Retina (tissue), 1 donor: ENCODE measurements around the gene SLC4A2.

Experiments used
- DNase-seq: peaks from one replicate; pipeline ENCODE4 v3.0.0-alpha.2; 2016

The SLC4A2 gene

DNA sequence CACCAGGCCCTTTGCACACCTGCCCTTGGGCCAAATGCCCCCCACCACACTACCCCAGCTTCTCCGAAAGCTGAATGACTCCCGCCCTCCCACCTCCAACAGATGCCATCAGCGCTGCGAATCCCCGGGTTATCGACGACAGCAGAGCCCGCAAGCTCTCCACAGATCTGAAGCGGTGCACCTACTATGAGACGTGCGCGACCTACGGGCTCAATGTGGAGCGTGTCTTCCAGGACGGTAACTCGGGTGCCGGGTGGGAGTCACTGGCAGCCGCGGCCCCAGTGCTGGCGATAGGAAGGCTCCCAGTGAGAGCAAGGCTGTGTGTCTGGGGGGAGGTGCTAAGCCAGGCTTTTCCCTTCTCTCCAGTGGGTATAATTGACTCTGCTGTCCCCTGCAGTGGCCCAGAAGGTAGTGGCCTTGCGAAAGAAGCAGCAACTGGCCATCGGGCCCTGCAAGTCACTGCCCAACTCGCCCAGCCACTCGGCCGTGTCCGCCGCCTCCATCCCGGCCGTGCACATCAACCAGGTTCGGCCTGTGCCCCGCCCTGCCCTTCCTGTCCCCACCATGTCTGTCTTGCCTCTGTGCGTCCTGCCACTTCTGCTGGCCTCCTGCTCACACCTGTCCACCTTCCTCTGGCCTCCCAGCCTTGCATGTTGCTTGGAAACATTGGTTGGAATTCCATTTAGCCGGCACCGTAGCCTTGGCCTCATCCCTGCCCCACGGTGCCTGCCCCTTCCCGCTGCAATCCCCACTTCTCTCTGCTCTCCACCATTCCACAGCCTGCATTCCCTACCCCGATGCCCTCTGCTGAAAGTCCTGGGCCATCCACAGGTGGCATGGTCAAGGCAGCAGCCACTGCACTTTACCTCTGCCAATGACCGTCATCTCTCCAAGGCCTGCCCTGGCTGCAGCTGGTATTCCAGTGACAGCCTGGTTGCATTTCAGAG, 59.0 kb downstream of the SLC4A2 start:
- no peak for DNase-seq

DNA sequence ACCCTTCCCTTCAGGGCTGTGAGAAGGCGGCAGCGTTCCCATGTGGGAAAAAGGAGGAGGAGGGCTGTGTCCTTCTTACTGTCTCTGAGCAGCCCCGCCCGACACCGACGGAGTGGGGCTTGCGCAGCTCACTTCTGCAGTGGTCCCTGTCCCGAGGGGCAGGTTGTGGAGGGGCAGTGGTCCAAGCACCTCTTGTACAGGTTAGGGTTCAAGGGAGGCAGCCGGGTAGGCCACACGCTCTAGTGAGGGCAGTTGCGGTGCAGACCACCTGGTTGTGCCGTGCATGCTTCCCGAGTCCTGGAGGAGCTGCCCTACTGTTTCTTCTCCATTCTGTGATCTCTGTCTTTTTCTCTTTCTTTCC, 59.6 kb downstream of the SLC4A2 start:
- DNase-seq = no peak

DNA sequence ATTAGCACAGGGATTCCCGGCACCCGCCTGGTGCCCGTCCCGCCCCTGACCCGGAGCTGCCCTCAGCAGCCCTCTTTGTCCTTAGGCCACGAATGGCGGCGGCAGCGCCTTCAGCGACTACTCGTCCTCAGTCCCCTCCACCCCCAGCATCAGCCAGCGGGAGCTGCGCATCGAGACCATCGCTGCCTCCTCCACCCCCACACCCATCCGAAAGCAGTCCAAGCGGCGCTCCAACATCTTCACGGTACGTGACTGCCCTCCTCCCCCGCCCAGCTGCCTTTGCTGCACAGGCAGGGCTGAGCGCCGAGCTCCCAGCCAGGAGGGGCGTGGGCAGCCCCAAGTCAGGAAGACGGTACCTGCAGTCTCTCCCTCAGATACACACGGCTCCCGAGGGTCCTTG, 60.5 kb downstream of the SLC4A2 start:
- no peak for DNase-seq

DNA sequence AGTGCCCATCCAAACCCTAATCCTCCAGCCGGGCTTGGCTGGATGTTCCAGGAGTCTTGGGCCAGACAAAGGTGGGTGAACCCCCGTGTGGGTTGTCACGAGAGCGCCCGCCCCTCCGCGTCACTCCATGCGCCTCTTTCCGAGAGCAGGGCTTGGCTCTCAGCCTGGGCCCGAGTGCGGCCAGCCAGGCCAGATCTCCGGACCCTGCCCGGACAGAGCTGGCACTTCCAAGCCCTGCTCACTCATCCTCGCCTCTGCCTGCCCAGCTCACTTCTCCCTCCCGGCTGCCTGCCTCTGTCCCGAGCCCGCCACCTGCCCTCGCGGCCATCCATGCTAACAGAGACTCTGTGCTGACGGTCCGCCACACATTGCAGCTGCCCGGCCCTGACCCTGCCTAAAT, 61.5 kb downstream of the SLC4A2 start:
- DNase-seq = no peak

DNA sequence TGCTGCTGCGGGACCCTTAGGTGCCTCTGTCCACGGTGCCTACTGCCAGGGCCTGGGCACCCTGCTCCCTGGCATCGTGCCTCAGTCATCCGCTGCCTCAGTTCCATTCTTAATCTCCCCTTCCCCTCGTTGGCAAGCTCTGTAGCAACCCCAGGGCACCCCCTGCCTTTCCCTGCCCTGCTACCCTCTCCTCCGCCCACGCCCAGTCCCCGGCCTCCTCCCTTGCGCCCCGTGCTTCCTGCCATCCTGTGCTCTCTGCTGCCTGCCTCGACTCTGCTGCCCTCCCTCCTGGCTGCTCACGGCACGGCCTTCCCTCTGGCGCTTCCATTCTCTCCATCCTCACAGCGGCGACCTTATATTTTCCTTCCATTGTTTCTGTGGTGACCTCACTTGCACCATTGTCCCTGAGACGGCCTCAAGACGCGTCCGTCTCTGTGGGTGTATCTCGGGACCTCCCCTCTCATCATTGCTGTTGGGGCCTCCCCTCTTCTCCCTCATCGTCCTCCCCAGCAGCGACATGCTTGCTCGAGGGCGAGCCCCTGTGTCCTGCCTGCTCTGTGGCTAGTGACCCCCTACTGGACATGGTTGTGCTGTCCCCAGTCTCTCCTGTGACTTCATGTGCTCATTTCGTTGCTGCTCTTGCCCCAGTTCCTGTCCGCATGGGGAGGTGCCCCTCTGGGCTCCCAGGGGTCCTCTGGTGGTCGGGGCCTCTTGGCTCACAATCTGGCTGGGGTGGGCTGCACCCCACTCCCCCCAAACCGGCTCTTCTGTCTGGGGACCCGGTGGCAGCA, 62.2 kb downstream of the SLC4A2 start:
- DNase-seq = no peak

DNA sequence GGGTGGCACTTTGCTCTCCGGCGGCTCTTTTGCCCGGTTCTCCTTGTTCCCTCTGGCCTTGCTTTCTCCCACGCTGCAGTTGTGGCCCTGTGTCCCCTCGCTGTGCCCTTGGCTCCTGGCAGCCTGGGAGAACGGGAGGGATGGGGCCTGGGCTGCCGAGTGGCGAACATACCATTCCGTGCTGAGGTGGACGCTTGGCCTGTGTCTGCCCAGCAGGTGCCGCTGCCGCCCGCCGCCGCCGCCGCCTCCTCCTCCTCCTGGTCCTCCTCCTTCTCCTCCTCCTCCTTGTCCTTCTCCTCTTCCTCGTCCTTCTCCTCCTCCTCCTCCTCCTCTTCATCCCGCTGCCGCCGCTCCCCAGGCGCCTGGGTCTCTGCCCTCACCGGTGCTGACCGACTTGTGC, 62.9 kb downstream of the SLC4A2 start:
- peak; percentile 74 for DNase-seq

DNA sequence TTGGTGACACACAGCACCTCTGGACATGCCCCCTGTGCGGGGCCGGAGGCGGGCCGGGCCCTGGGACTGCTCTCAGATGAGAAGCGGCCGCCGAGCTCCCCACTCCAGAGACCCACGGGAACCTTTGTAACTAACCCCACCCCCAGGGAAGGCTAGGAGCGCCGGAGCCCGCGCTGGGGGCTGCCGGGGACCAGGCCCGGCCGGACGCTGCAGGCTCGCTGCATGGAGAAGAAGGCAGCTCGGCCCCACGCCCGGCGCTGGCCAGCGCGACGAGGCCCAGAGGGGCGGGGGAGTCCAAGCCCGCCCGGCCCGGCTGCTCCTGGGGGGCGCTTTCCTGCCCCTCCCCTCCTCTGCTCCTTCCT, 63.4 kb downstream of the SLC4A2 start:
- DNase-seq = no peak

DNA sequence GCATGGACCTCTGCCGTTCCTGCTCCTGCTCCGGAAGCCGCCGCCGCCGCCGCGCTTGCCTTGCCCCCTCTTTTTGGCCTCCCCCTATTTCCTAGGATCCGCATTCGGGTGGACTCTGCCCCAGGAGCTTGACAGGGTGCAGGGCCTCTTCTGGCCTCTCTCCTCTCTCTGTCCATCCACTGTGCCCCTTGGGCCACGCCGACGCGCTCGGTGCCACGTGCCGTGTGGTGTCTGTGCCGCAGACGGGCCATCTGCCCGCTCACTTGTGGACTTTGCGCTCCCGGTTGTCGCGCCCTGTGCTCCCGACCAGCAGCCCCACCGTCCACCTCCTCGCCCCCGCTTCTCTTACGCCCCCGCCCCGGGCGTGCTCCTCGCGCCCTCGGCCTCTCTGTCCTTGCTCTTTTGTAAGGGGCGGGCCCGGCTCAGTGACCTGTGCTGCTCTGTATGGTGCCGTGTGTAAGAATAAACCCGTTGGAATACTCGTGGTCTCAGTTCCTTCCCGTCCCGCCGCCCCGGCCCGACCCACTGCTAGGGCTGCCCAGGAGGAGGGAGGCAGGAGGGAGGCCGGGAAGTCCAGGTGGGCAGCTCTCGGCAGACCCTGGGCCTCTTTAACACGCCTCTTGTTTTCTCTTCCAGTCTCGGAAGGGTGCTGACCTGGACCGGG, 63.9 kb downstream of the SLC4A2 start:
- no peak for DNase-seq

DNA sequence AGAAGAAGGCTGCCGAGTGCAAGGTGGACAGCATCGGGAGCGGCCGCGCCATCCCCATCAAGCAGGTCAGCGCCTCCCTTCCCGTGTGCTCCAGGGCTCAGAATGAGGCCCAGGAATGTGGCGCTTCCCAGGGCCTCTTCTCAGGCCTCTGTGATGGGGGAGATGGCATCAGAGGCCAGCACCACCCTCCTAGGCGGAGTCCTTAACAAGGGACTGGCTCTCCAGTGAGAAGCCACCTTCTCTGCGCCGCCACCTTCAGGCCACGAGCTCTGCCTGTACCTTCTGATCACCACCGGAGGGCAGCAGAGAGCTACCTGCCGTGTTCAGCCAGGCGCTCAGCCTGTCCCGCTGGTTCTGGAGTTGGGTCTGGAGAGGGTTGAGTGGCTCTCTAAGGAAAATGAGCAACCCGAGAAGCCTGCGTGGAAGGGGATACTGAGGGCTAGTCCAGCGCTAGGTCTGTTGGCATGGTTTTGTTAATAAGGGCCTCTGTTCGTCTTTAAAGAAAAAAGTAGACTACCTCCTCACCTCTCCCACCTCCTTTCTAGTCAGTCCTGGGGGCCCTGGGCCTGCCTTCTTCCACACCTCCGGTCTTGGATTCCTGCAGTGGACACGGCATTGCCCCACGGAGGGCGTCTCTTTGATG, 64.6 kb downstream of the SLC4A2 start:
- peak; percentile 90 for DNase-seq

DNA sequence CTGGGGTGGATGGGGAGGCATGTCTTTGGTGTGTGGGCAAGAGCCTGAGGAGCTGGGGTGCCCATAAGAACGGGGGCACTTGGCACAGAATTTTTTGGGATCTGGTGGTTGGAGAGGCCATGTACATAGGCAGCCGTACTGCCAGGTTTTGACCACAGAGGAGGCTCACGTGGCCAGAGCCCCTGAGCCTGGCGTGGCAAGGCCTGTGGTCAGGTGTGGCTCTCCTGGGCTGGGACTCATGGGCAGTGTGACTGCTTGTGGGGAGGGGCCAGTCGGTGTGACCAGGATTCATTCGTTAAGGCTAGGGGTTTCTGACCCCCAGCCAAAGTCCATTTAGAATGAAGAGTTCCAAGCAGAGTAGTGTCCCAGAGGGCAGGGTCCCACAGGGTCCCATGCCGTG, 65.1 kb downstream of the SLC4A2 start:
- DNase-seq = no peak

DNA sequence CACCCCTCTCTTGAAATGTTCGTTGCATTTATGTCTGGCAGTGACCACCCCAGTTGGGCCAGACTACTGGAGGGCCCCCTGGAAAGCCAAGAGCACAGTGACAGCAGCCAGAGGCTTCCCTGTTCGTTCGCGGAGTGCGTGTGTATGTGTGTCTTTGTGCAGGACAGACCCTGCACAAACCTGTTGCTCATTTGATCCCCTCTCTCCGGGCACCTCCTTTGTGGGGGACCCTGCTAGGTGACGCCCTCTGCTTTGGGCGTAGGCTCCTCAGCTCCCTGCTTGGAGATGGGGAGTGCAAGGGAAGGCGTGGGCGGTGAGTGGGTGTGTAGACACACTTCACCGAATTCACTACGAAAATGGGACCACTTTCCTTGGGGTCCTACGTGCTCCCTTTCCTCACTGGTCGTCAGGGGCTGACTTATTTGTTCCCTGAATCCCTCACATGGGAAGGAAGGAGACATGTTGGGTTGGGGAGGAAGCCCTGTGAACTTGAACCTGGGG, 65.6 kb downstream of the SLC4A2 start:
- DNase-seq = no peak

DNA sequence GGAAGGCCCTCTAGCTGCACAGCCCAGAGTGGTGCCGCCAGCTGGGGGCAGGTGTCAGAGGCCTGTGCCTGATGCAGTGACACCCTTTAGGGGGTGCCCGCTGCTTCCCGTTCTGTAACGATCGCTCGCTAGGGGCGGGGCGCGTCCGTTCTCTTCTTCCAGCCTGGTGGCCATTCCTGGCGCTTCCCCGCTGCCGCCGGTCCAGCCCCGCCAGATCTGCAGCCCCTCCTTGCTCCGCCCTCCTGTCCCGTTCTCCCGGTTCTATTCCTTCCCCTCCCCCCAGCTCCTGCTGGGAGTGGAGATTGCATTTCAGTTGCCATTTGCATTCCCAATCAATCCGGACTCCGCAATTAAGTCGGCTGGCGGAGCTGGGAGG, 66.1 kb downstream of the SLC4A2 start:
- no peak for DNase-seq

DNA sequence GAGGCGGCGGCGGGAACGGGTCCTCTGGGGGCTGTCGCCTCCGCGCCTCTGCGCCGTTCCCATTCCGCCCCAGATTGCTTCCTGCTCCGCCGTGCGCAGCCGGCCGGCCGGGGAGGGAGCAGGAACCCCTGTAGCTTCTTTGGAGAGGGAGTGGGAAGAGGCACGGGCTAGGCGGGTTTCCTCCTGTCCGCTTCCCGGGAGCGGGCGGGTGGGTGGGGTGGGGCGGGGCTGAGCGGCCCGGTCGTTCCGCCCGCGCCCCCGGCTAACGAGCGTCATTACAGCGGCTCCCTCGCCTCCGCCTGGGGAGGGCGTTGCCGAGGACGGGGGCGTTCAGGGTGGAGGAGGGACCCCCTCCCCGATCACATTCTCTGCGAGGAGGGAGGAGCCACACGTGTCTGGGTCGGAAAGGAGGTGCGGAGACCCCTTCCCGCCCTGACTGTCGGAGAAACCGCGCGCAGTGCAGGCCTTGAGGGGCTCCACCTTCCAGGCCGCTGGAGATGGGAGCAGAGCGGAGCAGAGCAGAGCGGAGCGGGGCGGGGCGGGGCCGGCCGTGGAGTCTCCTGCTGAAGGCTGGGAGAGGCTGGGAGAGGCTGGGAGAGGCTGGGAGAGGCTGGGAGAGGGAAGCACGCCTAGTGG, 66.6 kb downstream of the SLC4A2 start:
- peak; percentile 79 for DNase-seq
